NOMO-1 treated with DMSO at 0.1 percent for 48 hours (cell line): Measurements from ENCODE around the gene ABCF2.

Experiments used
- DNase-seq: peaks from one replicate; lab custom pipeline; 2025; ENCODE audit not compliant: unreplicated experiment; lab: John Stamatoyannopoulos, UW

The ABCF2 gene

DNA sequence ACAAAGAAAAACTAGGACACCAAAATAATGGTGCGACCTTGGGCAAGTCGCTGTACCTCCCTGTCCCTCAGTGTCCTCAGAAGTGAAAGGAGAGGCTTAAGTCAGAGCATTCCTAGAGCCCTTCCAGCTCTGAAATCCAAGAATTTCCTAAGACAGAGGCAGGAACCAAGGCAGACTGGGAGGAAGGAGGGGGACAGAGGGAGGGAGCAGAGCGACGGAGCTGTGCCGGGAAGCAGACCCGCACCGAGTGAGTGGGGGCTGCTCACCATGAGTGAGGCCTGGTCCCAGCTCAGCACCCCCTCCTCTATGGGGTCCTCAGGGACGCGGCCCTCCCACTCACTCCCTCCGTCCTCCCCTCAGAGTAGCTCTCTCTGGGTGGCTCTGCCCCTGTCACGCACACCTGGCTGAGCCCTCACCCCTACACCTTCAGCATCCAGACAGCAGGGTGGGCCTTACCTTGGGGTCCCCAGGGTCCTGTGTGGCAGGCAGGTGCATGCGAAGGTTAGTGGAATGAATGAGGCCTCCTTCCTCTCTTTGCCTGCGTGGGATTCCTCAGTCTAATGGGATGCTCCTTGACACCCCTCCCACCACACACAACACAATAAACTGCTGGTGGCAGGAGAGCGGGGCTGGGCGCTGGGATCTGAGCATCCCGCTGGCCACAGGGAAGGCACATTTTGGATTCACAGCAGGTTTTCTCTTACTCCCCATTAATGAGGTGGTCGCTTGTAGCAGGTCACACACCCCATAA, 26.1 kb upstream of the ABCF2 start:
- DNase-seq = no peak

- no peak for DNase-seq
These were observed 25.5 kb upstream of the ABCF2 start for GRCh38 chr7:151252561-151252835.

DNA sequence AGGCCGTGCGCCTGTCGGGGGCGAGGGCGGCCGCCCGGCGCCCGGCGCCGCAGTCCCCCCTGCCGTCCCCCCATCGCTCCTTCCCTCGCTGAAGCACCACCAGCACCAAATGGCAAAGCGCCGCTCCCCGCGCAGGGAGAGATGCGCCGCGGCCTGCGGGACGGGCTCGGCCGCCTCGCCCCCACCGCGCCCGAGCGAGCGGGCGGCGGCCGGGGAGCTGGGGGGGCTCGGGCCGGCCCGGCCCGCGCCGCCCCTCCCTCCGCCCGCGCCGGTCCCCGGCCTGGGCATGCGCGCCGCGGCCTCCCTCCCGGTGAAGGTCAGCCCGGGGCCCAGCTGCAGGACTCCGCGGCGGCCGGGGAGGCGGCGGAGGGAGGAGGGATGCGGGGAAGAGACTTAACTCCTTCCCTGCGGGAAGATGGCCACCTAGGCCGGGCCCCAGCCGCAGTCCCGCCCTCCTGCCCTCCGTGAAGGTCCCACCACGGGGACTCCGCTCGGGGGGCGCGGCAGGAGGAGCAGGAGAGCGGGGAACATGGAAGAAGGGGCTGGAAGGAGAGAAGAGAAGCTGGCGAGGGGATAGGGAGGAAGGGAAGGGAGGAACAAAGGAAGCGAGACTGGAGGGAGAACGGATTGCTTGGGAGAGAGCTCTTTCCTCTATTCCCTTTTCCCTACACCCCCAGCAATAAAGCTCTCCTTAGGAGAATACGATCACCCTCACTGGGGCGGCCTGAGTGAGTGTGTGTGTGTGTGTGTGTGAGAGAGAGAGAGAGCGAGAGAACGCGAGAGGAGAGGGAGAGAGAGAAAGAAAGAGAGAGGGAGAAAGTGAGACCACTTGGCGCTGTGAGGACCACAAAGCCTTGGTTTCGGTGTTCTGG, 24.9 kb upstream of the ABCF2 start:
- DNase-seq = no peak

DNA sequence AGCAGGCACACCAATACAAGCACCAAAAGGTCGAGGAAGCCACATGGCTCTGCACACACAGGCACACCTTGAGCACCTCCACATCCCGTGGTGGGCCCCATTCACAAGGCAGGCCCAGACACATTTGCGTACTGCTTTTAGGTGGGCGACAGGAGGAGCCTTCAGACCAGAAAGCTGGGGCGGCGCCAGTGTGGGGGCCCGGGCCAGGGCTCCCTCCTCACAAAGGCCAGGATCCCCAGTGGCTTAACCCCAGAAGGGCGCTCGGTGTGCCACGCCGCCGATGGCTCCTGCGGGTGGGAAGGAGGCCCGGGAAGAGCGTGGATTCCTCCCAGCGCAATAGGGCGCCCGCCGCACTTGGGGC, 24.3 kb upstream of the ABCF2 start:
- no peak for DNase-seq

DNA sequence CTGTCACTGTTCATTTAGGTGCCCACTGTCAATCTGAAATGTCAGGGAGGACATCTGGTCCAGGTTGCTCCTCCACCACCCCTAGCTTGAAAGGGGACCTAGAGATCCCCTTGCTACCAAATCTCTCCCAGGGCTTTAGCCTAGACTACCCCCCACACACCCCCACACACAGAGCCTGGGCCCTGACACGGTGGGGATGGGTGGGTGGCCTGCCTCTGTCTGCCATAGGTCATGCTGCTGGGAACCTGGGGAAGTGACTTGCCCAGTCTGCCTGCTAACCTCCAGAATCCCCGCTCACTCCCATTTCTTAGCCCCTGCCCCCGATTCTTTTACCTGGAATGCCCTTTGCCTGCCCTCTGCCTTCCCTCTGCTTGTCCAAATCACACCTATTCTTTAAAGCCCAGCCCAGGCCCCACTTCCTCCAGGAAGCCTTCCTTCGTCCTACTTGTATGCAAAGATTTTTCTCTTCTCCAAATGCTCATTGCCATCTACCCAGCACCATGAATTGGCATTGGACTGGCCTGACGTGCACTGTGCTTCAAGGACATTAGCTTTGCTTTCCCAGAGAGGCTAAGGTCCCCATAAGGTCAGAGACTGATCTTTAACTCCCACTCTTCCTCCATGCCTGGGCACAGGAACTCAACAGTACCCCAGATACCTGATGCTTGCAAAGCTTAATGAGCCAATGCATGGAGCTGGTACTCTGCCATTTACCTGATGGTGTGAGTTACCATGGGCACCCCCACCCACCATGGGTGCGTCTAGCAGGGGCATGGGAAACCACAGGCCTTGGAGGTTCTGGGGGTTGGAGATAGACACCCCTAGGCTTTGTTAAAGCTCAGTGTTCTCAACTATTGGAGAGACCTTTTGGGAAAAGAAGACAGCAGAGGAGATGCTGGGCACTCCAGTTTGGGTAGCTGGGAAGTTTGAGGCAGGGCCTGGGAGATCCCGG, 23.5 kb upstream of the ABCF2 start:
- DNase-seq = no peak

- DNase-seq = no peak
These were observed 22.7 kb upstream of the ABCF2 start for GRCh38 chr7:151249732-151250072.

- peak; percentile 37 for DNase-seq
These were observed 22.2 kb upstream of the ABCF2 start for GRCh38 chr7:151249034-151249731.

GRCh38 chr7:151248346-151249033, 21.5 kb upstream of the ABCF2 start, which contains the start of gene SMARCD3:
Gene SMARCD3 (minus strand): TSS chr7:151248694. CDS start chr7:151248562, 132 bp downstream.
- DNase-seq = no peak

GRCh38 chr7:151247611-151248345, 20.8 kb upstream of the ABCF2 start:
- no peak for DNase-seq

- DNase-seq = no peak
These were observed 20.0 kb upstream of the ABCF2 start for GRCh38 chr7:151246851-151247580.

DNA sequence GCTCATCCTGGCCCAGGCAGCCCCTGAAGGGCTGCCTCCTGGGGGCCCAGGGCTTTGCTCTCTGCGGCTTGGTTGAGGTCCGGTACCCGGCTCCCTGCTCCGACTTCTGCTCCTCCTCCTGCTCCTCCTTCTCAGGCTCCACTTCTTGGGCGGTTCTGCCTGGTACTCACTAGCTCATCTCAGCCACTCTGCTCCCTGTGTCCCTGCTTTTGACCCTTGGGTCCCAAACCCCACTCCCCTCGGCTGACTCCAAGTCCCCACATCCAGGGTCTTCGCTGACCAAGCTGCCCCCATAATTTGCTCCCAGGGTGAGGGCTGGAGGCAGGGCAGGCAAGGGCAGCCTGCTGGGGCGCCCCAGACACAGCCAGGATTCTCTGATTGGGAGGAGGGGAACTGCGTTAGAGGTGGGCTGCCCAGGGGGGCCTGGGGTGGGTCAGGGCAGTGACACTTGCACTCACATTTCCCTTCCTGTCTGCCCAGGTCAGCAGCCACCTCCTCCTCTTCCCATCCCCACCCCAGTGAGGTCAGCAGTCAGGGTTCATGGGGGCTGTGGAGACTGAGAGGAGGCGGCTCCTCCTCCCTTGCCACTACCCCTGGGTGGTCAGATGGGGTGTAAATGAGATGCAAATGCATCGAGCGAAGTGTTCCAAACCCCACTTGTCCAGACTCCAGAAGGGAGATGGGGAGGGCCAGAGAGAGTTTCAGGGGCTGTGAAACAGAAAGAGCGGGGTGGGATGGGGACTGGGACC, 19.3 kb upstream of the ABCF2 start:
- no peak for DNase-seq

DNA sequence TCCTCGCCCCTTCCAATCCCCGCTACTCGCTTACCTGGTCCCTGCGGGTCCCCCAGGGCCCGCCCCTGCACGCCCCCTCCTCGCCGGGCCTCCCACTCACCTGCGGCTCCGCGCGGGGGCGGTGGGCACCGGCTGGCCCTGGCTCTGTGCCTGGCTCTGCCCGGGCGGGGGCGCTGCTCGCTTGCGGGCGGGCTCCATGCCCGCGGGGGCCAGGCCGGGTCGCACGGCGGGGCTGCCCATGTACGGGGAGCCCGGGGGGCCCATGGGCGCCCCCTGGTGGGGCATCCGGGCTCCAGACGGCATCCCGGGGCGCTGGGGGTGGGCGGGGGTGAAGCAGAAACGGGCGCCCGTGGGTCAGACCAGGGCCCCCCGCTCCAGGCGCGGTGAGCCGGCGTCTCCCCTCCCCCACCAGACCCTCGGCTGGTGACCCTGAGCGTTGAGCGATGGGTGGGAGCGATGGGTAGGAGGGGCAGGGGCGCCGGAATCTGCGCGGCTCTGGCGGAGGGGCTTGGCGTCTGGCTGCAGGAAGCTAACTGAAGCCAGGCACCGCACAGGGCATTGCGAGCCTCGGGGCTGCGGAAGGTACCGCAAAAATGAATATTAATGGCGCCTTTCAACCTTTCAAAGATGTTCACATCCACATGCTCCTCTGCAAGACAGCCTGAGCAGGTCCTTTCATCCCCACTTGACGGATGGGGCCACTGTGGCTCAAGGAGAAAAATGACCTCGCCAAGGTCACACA, 18.5 kb upstream of the ABCF2 start:
- no peak for DNase-seq

DNA sequence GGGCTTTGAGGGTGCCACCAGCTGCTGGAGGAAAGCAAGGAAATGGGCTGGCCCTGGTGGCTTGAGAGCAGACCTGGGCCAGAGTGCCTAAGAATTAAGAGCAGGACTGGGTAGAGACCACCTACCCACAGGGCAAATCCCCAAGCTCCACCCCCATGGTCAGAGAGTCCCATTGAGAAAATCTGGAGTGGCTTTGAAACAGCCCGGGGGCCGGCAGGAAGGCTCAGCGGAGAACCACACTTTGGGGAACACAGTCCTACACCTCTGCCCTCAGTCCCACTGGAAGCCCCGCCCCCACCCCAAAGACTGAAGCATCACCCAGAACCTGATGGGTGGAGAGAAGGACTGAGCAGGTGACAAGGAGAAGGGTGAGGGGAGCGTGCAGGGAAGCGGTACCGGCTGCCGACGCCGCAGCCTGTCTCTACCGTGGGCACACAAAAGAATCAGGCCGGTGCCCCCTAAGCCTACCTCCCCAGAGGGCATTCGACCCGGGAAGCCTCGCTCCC, 17.9 kb upstream of the ABCF2 start:
- DNase-seq = no peak

GRCh38 chr7:151244196-151244840, 17.3 kb upstream of the ABCF2 start:
- peak; percentile 18 for DNase-seq

DNA sequence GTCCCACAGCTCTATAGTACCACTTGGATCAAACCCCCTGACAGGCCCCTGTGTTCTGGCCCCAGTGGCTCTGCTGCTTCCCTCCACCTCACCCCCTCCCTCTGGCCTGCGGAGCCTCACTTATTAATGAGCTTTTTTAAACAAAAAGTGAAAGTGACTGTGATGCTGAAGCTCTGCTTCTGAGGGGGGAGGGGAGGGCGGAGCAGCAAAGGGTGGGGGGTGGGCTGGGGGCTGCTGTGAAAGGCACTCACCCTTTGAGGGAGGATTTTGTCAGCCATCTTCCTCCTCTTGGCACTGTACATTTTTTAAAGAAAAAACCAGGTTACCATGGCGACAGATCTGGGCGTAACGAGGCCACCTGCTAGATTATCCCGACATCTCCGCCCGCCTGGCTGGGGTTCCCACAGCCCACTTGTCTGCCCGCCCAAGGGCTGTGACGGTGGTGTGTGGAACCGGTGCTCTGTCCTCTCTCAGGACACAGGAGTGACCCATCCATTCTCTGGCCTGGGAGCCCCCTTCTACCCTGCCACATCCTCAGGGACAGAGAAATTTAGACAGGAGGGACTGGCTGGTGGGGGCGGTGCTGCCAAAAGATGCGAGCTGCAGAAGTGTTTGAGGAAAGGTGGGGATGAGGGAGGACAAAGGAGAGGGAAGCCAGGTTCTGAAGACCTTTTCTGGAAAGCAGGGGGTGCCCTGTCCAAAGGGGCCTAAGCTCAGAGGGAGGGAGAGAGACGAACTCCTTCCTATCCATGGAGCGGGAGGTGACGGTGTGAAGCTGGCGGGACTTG, 16.6 kb upstream of the ABCF2 start:
- DNase-seq = no peak

DNA sequence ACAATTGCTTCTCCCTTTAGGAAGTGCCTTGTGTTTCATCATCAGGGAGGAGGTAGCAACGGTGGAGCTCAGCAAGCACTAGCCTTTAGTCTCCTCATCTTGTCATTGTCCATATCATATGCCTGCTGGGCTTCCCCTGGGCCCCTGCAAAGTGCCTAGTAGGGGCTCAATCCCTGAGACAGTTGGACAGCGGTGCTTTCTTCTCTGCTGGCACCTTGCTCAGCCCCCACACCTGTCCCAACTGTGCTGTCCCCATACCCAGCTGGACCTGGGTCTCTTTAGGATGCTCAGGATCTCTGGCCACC, 16.0 kb upstream of the ABCF2 start:
- DNase-seq = no peak
